ENCODE results near the gene LRRC8E.

The LRRC8E gene

DNA sequence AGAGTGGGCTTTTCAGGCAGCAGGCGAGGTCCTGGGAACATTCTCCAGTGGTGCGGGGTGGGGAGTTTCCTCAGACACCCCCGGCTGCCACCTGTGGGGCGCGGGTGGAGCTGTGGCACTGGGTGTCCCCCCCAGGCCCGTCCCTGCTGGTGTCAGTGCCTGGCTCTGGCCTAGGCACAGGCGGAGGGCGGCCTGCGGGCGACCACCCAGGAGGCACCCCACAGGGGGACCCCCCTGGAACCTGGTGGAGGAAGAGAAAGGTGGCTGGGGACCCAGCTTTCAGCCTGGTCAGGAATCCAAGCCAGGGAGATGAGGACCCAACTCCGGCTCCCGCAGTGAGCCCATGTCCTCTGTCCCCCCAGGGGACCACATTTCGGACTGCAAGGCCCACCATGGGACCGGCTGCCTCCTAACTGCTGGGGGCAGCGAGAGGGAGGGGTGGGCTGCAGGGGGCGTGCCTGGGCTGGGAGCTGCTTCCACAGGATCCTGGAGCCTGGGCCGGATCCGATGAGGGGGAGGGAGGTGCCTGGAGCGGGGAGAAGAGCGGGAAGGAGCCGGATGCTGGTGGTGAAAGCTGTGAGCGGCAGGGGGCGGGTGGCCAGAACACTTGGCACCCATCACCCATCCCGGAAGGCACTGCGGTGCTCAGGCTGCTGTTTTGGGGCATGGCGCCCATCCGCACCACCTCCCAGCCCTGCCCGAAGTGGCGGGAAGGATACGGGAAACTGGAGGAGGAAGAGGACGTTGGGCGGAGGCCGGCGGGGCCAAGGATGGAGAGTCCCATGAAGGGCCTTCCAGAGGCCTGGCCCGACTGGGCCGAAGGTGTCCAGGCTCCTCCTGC is 43.1 kb downstream of the LRRC8E start:
- H3K9me3 ChIP-seq (ENCODE audit: control insufficient read depth in 2 of 2, low read length in 2 of 2) = no peaks in the 10 kb centered on the region
- H3K4me1 ChIP-seq (ENCODE audit: control insufficient read depth in 2 of 2, insufficient read depth in 2 of 2, low read length in 2 of 2) = peaks cover 0 to 8% of the 10 kb centered on the region in 2 donors
- no peaks in the 10 kb centered on the region for H3K27me3 ChIP-seq (ENCODE audit: control insufficient read depth in 2 of 2, insufficient read depth in 2 of 2, low read length in 2 of 2)
- H3K4me3 ChIP-seq (ENCODE audit: low read length in 2 of 2) = no peak overlapping the region
- H3K9ac ChIP-seq (ENCODE audit: low read depth in 1 of 2, low read length in 2 of 2) = no peak overlapping the region
- H3K36me3 ChIP-seq (ENCODE audit: control insufficient read depth in 2 of 2, insufficient read depth in 2 of 2, low read length in 2 of 2) = peaks cover 40 to 44% of the 10 kb centered on the region in 2 donors
- peak overlapping the region in 1 of 2 donors; percentile 16 for H3K27ac ChIP-seq (ENCODE audit: low read depth in 2 of 2, low read length in 2 of 2)

GRCh38 chr19:7932276-7932929 is 44.1 kb downstream of the LRRC8E start:
- H3K27me3 ChIP-seq (ENCODE audit: control insufficient read depth in 2 of 2, insufficient read depth in 2 of 2, low read length in 2 of 2) = no peaks in the 10 kb centered on the region
- no peak overlapping the region for H3K9ac ChIP-seq (ENCODE audit: low read depth in 1 of 2, low read length in 2 of 2)
- no peak overlapping the region for H3K27ac ChIP-seq (ENCODE audit: low read depth in 2 of 2, low read length in 2 of 2)
- H3K9me3 ChIP-seq (ENCODE audit: control insufficient read depth in 2 of 2, low read length in 2 of 2) = no peaks in the 10 kb centered on the region
- H3K36me3 ChIP-seq (ENCODE audit: control insufficient read depth in 2 of 2, insufficient read depth in 2 of 2, low read length in 2 of 2) = peaks cover 43 to 51% of the 10 kb centered on the region in 2 donors
- H3K4me1 ChIP-seq (ENCODE audit: control insufficient read depth in 2 of 2, insufficient read depth in 2 of 2, low read length in 2 of 2) = peaks cover 0 to 7% of the 10 kb centered on the region in 2 donors
- no peak overlapping the region for H3K4me3 ChIP-seq (ENCODE audit: low read length in 2 of 2)

GRCh38 chr19:7932930-7933300 is 44.6 kb downstream of the LRRC8E start:
- Histone ChIP-seq H3K27me3 (ENCODE audit: control insufficient read depth in 2 of 2, insufficient read depth in 2 of 2, low read length in 2 of 2) (no peaks in the 10 kb centered on the region), H3K27ac (ENCODE audit: low read depth in 2 of 2, low read length in 2 of 2) (no peak overlapping the region), H3K36me3 (ENCODE audit: control insufficient read depth in 2 of 2, insufficient read depth in 2 of 2, low read length in 2 of 2) (peaks cover 47 to 53% of the 10 kb centered on the region in 2 donors), H3K4me1 (ENCODE audit: control insufficient read depth in 2 of 2, insufficient read depth in 2 of 2, low read length in 2 of 2) (peaks cover 0 to 7% of the 10 kb centered on the region in 2 donors), H3K9me3 (ENCODE audit: control insufficient read depth in 2 of 2, low read length in 2 of 2) (no peaks in the 10 kb centered on the region), H3K9ac (ENCODE audit: low read depth in 1 of 2, low read length in 2 of 2) (no peak overlapping the region), H3K4me3 (ENCODE audit: low read length in 2 of 2) (no peak overlapping the region)

GRCh38 chr19:7933411-7933810 is 45.1 kb downstream of the LRRC8E start:
- Histone ChIP-seq H3K4me3 (ENCODE audit: low read length in 2 of 2) (no peak overlapping the region), H3K36me3 (ENCODE audit: control insufficient read depth in 2 of 2, insufficient read depth in 2 of 2, low read length in 2 of 2) (peaks cover 48 to 53% of the 10 kb centered on the region in 2 donors), H3K9me3 (ENCODE audit: control insufficient read depth in 2 of 2, low read length in 2 of 2) (no peaks in the 10 kb centered on the region), H3K27ac (ENCODE audit: low read depth in 2 of 2, low read length in 2 of 2) (no peak overlapping the region), H3K27me3 (ENCODE audit: control insufficient read depth in 2 of 2, insufficient read depth in 2 of 2, low read length in 2 of 2) (no peaks in the 10 kb centered on the region), H3K4me1 (ENCODE audit: control insufficient read depth in 2 of 2, insufficient read depth in 2 of 2, low read length in 2 of 2) (peaks cover 0 to 7% of the 10 kb centered on the region in 2 donors), H3K9ac (ENCODE audit: low read depth in 1 of 2, low read length in 2 of 2) (no peak overlapping the region)

DNA sequence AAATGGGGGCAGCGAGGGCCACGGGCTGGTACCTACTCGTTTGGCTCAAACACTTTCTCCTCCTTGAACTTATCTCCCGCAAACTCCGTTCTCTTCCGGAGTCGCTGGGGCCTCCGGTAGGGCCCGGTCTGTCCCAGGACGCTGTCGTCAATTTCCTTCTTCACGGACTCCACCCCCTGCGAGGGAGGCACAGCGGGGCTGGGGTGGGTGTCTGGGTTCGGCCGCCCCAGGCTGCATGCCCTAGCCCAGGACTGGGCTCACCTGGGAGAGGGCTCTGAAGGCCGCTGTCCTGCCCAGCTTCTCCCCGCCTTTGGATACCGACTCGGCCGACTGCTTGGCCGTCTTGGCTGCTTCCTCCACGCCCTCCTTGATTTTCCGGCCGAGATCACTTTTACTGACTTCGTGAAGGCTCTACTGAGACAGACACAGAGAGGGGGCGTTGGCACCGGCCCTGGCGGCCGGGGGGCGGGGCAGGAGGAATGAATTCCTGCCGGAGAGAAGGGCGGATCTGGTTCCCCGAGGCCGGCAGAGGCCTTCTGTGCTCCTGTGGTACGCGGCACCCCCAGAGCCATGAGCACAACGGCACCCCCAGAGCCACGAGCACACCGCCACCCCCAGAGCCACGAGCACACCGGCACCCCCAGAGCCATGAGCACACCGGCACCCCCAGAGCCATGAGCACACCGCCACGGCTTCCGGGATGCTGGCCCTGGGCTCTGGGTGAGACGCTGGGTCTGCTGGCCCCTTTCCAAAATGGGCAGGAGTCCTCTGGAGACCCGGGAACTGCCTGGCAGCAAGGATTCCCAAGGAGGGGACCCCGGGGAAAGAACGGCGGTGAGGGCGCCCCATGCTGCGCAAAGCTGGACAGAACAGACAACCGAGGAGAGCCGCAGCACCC is 45.8 kb downstream of the LRRC8E start:
- H3K4me1 ChIP-seq (ENCODE audit: control insufficient read depth in 2 of 2, insufficient read depth in 2 of 2, low read length in 2 of 2) = peaks cover 0 to 5% of the 10 kb centered on the region in 2 donors
- no peaks in the 10 kb centered on the region for H3K27me3 ChIP-seq (ENCODE audit: control insufficient read depth in 2 of 2, insufficient read depth in 2 of 2, low read length in 2 of 2)
- H3K9ac ChIP-seq (ENCODE audit: low read depth in 1 of 2, low read length in 2 of 2) = no peak overlapping the region
- H3K36me3 ChIP-seq (ENCODE audit: control insufficient read depth in 2 of 2, insufficient read depth in 2 of 2, low read length in 2 of 2) = peaks cover 48 to 57% of the 10 kb centered on the region in 2 donors
- H3K9me3 ChIP-seq (ENCODE audit: control insufficient read depth in 2 of 2, low read length in 2 of 2) = no peaks in the 10 kb centered on the region
- H3K27ac ChIP-seq (ENCODE audit: low read depth in 2 of 2, low read length in 2 of 2) = no peak overlapping the region
- H3K4me3 ChIP-seq (ENCODE audit: low read length in 2 of 2) = no peak overlapping the region

GRCh38 chr19:7934766-7935165 is 46.5 kb downstream of the LRRC8E start:
- Histone ChIP-seq H3K27ac (ENCODE audit: low read depth in 2 of 2, low read length in 2 of 2) (no peak overlapping the region), H3K9me3 (ENCODE audit: control insufficient read depth in 2 of 2, low read length in 2 of 2) (no peaks in the 10 kb centered on the region), H3K9ac (ENCODE audit: low read depth in 1 of 2, low read length in 2 of 2) (no peak overlapping the region), H3K4me1 (ENCODE audit: control insufficient read depth in 2 of 2, insufficient read depth in 2 of 2, low read length in 2 of 2) (peaks cover 0 to 4% of the 10 kb centered on the region in 2 donors), H3K27me3 (ENCODE audit: control insufficient read depth in 2 of 2, insufficient read depth in 2 of 2, low read length in 2 of 2) (no peaks in the 10 kb centered on the region), H3K36me3 (ENCODE audit: control insufficient read depth in 2 of 2, insufficient read depth in 2 of 2, low read length in 2 of 2) (peaks cover 48 to 58% of the 10 kb centered on the region in 2 donors), H3K4me3 (ENCODE audit: low read length in 2 of 2) (no peak overlapping the region)

GRCh38 chr19:7940841-7941240 is 52.5 kb downstream of the LRRC8E start:
- no peak overlapping the region for H3K9ac ChIP-seq (ENCODE audit: low read depth in 1 of 2, low read length in 2 of 2)
- H3K4me1 ChIP-seq (ENCODE audit: control insufficient read depth in 2 of 2, insufficient read depth in 2 of 2, low read length in 2 of 2) = peaks cover 7 to 12% of the 10 kb centered on the region in 2 donors
- H3K36me3 ChIP-seq (ENCODE audit: control insufficient read depth in 2 of 2, insufficient read depth in 2 of 2, low read length in 2 of 2) = peaks cover 20 to 28% of the 10 kb centered on the region in 2 donors
- no peak overlapping the region for H3K4me3 ChIP-seq (ENCODE audit: low read length in 2 of 2)
- no peak overlapping the region for H3K27ac ChIP-seq (ENCODE audit: low read depth in 2 of 2, low read length in 2 of 2)
- H3K9me3 ChIP-seq (ENCODE audit: control insufficient read depth in 2 of 2, low read length in 2 of 2) = no peaks in the 10 kb centered on the region
- H3K27me3 ChIP-seq (ENCODE audit: control insufficient read depth in 2 of 2, insufficient read depth in 2 of 2, low read length in 2 of 2) = no peaks in the 10 kb centered on the region

GRCh38 chr19:7941895-7942596 is 53.7 kb downstream of the LRRC8E start:
- H3K4me3 ChIP-seq (ENCODE audit: low read length in 2 of 2) = peak overlapping the region in 1 of 2 donors; percentile 93
- H3K27ac ChIP-seq (ENCODE audit: low read depth in 2 of 2, low read length in 2 of 2) = no peak overlapping the region
- H3K9ac ChIP-seq (ENCODE audit: low read depth in 1 of 2, low read length in 2 of 2) = peak overlapping the region in 1 of 2 donors; percentile 24

GRCh38 chr19:7942981-7943443 is 54.7 kb downstream of the LRRC8E start:
- no peaks in the 10 kb centered on the region for H3K9me3 ChIP-seq (ENCODE audit: control insufficient read depth in 2 of 2, low read length in 2 of 2)
- peaks cover 7 to 12% of the 10 kb centered on the region in 2 donors for H3K4me1 ChIP-seq (ENCODE audit: control insufficient read depth in 2 of 2, insufficient read depth in 2 of 2, low read length in 2 of 2)
- H3K27me3 ChIP-seq (ENCODE audit: control insufficient read depth in 2 of 2, insufficient read depth in 2 of 2, low read length in 2 of 2) = no peaks in the 10 kb centered on the region
- H3K9ac ChIP-seq (ENCODE audit: low read depth in 1 of 2, low read length in 2 of 2) = peak overlapping the region; percentile 98 to 99
- H3K4me3 ChIP-seq (ENCODE audit: low read length in 2 of 2) = peak overlapping the region; percentile 93 to 96
- peak overlapping the region; percentile 93 to 97 for H3K27ac ChIP-seq (ENCODE audit: low read depth in 2 of 2, low read length in 2 of 2)
- H3K36me3 ChIP-seq (ENCODE audit: control insufficient read depth in 2 of 2, insufficient read depth in 2 of 2, low read length in 2 of 2) = peaks cover 13 to 16% of the 10 kb centered on the region in 2 donors

More at GRCh38 chr19:7941895-7942596, 53.7 kb downstream of the LRRC8E start:
- no peaks in the 10 kb centered on the region for H3K27me3 ChIP-seq (ENCODE audit: control insufficient read depth in 2 of 2, insufficient read depth in 2 of 2, low read length in 2 of 2)
- H3K4me1 ChIP-seq (ENCODE audit: control insufficient read depth in 2 of 2, insufficient read depth in 2 of 2, low read length in 2 of 2) = peaks cover 7 to 12% of the 10 kb centered on the region in 2 donors
- no peaks in the 10 kb centered on the region for H3K9me3 ChIP-seq (ENCODE audit: control insufficient read depth in 2 of 2, low read length in 2 of 2)
- peaks cover 20 to 21% of the 10 kb centered on the region in 2 donors for H3K36me3 ChIP-seq (ENCODE audit: control insufficient read depth in 2 of 2, insufficient read depth in 2 of 2, low read length in 2 of 2)
